UCSD-AML1 (cell line): Measurements from ENCODE around the gene CNTN6.

Experiments used
- DNase-seq: peaks from one replicate; lab custom pipeline; 2025; ENCODE audit not compliant: unreplicated experiment; lab: John Stamatoyannopoulos, UW

CNTN6 gene

GRCh38 chr3:1092771-1093170 lies at the start of gene CNTN6:
CNTN6 (plus strand) TSS chr3:1093024; CDS start chr3:1148009, 54,985 bp downstream.
- DNase-seq: no peak

- no peak for DNase-seq
These were observed 44.3 kb upstream of the CNTN6 start for GRCh38 chr3:1048558-1048957.

- no peak for DNase-seq
These were observed 37.0 kb upstream of the CNTN6 start for GRCh38 chr3:1055870-1056269.

GRCh38 chr3:1056744-1057143 lies 36.1 kb upstream of the CNTN6 start:
- DNase-seq: no peak

- no peak for DNase-seq
These were observed 35.4 kb upstream of the CNTN6 start for GRCh38 chr3:1057436-1057835.

GRCh38 chr3:1068985-1069384 lies 23.8 kb upstream of the CNTN6 start:
- no peak for DNase-seq

GRCh38 chr3:1072041-1072440 lies 20.8 kb upstream of the CNTN6 start:
- no peak for DNase-seq

GRCh38 chr3:1079662-1080061 lies 13.2 kb upstream of the CNTN6 start:
- DNase-seq: no peak

- peak; percentile 13 for DNase-seq
These were observed 10.7 kb upstream of the CNTN6 start for GRCh38 chr3:1082108-1082507.

GRCh38 chr3:1087066-1087560 lies 5.7 kb upstream of the CNTN6 start:
- DNase-seq: peak; percentile 7

GRCh38 chr3:1088503-1088902 lies 4.3 kb upstream of the CNTN6 start:
- no peak for DNase-seq

GRCh38 chr3:1091286-1091685 lies 1.5 kb upstream of the CNTN6 start:
- no peak for DNase-seq

GRCh38 chr3:1092061-1092460 lies 763 bp upstream of the CNTN6 start:
- DNase-seq: no peak

GRCh38 chr3:1093217-1093616 lies 393 bp downstream of the CNTN6 start:
- no peak for DNase-seq

- DNase-seq: no peak
These were observed 10.7 kb downstream of the CNTN6 start for GRCh38 chr3:1103525-1103924.

GRCh38 chr3:1117843-1118473 lies 25.1 kb downstream of the CNTN6 start:
- DNase-seq: no peak

GRCh38 chr3:1131166-1131565 lies 38.3 kb downstream of the CNTN6 start:
- DNase-seq: no peak

- no peak for DNase-seq
These were observed 42.4 kb downstream of the CNTN6 start for GRCh38 chr3:1135194-1135593.

GRCh38 chr3:1138036-1138435 lies 45.2 kb downstream of the CNTN6 start:
- DNase-seq: no peak

GRCh38 chr3:1139071-1139470 lies 46.2 kb downstream of the CNTN6 start:
- DNase-seq: no peak

GRCh38 chr3:1147326-1147725 lies 54.5 kb downstream of the CNTN6 start:
- no peak for DNase-seq

- DNase-seq: no peak
These were observed 55.0 kb downstream of the CNTN6 start for GRCh38 chr3:1147819-1148218.

GRCh38 chr3:1164101-1164500 lies 71.3 kb downstream of the CNTN6 start:
- no peak for DNase-seq
